Measurements from ENCODE around the gene TMEM271.

TMEM271 gene

DNA sequence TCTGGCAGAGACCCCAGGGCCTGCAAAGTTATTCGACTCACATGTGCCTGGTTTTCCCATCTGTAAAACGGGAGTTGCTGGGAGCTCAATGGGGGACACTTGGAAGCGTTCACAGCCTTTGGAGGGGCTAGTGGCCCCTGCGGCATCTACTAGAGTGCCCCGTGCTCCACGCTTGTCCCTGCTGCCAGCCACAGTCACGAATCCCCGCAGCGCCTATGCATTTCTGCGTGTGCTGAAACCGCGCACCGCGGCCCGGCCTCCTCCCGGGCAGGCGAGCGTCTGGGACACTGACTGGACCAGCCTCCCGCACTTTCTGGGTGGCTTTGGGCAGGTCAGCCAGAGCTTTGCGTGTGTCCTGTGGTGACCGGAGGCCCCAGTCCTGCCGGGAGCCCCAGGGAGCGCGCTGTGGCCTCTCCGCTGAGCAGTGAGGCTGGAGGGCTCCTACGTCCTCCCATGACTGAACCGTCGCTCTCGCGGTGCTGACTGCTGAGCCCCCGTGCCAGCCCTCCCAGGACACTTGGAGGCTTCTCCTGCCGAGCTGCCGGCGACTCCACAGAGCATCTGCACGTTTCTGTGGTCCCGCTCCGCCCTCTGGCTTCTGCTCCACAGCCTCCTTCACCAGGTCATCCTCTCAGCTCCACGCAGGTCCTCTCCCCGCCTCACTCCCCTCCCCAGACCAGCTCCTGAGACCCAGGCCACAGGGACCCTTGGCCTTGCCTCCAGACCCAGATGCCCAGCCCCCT is 40.7 kb downstream of the TMEM271 start:
- no peak for DNase-seq (ENCODE audit: extremely low read depth in 1 of 2, low read depth in 1 of 2)

DNA sequence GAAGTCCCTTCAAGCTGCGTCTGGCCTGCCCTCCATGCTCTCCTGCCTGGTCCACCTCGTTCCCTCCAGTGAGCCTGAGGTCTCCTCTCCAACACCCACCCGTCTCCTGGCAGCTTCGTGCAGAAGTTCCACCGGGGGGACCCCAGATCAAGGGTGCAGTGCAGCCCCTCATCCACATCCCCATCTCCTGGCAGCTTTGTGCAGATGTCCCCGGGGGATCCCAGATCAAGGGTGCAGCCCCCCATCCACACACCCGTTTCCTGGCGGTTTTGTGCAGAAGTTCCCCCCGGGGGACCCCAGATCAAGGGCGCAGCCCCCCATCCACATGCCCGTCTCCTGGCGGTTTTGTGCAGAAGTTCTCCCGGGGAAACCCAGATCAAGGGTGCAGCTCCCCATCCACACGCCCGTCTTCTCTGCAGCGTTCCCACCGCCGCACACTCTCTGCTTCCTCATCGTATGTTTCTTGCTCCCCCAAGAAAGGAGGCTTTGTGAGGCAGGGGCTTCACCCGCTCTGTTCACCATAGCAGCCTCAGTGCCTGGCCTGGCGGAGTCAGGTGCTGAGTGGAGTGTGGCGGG is 41.4 kb downstream of the TMEM271 start:
- DNase-seq (ENCODE audit: extremely low read depth in 1 of 2, low read depth in 1 of 2) = no peak

DNA sequence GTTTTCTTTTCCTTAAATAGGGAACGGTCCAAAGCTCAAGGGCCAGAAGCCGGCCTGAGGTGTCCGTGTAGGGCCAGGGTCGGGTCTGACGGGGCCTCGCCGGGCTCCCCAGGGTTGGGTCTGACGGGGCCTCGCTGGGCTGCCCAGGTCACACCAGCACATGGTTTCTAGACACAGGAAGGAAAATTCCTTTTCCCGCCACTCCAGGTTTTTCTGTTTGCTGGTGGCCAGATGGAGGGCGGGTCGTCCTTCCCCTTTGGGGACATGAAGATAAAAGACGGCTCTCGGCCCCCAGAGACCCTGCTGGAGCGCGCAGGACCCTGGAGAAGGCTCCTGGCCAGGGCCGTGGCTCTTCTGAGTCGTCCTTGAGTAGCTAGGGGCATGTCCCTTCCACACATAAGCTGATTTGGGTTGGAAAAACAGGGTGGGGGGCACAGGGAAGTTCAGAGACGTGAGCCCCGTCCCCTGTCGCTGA is 42.0 kb downstream of the TMEM271 start:
- DNase-seq (ENCODE audit: extremely low read depth in 1 of 2, low read depth in 1 of 2) = no peak

DNA sequence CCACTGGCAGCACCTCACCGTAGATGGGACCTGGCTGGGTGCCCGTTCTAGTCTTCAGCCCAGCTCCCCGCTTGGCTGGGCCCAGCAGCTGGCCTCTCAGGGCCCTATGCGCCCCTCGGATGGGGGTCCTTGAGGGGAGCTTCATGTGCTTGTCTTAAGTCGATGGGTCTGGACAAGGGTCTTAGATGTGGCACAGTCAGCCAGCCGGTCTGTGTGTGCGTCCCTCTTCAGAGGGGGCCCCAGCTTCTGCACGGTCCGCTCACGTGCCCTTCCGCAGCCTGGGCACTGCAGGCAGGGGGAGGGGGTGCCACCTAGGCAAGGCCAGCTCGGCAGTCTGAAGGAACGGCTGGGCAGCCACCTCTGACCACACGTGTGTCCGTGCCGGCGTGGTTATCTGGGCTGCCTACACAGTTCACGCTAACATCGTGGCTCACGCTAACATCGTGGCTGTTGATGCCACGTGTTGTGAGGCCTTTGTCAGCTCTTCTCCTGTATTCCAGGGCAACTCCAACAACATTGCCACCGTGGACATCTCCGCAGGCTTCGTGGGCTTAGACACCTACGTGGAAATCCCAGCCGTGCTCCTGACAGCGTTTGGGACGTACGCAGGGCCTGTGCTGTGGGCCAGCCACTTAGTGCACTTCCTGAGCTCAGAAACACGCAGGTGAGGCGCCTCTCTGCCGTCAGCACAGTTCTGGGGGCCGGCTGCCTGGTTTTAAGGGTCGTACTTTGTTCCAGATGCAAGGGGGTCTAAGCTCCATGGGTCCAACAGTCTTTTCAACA is 42.6 kb downstream of the TMEM271 start:
- no peak for DNase-seq (ENCODE audit: extremely low read depth in 1 of 2, low read depth in 1 of 2)

DNA sequence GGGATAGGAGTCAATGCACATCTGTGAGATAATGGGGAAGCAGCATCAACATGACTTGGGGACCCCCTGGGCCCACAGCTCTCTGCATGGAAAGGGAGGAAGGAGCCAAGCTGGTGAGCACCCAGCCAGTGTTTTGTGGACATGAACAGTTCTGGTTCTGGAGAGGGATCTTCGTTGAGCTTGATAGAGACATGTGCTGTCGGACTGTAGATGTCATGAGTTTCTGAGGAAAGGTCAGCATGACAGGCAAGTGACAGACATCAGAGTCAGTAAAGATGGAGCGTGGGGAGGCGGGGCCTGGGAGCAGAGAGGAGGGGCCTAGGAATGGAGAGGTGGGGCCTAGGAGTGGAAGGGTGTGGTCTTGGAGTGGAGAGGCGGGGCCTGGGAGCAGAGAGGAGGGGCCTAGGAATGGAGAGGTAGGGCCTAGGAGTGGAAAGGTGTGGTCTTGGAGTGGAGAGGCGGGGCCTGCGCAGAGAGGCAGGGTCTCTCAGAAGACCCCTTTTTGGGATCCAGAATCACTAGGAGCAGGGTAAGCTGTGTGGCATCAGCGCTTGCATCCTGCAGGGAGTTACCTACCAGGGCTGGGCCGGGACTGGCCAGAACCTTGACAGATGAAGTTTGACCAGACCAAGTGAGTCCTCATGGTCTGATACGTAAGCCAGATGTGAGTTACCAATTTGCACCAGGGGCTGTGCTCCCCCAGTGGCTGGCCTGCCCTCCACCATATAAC is 43.3 kb downstream of the TMEM271 start:
- DNase-seq (ENCODE audit: extremely low read depth in 1 of 2, low read depth in 1 of 2) = no peak

DNA sequence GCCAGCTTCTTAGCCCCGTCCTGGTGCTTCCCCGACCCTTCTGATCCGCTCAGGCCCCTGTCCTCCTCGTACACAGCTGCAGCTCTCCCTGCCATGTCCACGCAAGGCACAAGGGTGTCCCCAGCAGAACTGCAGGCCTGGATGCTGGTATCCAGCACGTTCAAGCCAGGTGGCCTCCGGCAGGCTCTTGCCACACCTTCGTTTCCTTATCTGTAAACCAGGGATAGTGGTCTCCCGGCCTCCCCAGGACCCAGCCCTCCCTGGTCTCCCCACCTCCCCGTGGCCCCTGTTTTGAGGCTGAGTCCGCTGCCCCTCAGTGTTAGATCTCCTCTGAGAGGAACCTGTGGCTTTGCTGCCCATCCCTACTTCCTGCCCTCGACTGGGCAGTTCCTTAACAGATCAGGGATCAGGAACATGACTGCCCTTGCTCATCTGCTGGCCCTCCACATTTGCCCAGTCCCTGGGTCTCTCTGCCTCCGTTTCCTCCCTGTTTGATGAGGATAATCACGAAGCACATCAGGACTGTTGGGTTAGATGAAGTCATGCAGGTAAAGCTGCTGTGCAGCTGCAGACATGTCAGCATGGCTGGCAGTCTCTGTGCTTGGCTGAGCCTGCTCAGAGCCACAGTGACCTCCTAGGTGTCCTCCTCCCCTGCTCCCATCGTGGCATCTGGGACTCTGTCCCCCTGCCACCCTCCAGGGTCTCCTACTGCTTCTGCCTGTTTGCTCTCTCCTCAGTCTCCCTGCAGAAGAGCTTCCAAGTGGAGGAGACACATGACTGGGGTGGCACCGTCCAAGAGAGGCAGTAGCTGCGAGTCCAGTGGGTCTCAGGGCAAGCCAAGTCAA is 44.2 kb downstream of the TMEM271 start:
- no peak for DNase-seq (ENCODE audit: extremely low read depth in 1 of 2, low read depth in 1 of 2)

DNA sequence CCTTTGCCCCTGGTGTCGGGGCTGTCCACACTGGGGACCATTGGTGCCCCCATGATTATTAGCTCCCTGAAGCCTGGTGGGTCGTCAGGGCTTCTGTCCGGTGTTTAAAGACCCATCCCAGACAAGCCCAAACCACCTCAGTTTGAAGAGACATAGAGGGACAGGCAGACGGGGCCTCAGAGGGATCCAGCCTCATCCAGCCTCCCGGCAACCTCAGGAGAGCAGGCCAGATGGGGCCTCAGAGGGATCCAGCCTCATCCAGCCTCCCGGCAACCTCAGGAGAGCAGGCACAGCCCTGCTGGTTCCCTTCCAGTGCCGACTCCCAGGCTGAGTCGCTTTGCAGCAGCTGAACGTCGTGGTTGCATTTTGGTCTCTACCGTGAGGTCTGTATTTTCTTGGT is 45.0 kb downstream of the TMEM271 start:
- DNase-seq (ENCODE audit: extremely low read depth in 1 of 2, low read depth in 1 of 2) = no peak

DNA sequence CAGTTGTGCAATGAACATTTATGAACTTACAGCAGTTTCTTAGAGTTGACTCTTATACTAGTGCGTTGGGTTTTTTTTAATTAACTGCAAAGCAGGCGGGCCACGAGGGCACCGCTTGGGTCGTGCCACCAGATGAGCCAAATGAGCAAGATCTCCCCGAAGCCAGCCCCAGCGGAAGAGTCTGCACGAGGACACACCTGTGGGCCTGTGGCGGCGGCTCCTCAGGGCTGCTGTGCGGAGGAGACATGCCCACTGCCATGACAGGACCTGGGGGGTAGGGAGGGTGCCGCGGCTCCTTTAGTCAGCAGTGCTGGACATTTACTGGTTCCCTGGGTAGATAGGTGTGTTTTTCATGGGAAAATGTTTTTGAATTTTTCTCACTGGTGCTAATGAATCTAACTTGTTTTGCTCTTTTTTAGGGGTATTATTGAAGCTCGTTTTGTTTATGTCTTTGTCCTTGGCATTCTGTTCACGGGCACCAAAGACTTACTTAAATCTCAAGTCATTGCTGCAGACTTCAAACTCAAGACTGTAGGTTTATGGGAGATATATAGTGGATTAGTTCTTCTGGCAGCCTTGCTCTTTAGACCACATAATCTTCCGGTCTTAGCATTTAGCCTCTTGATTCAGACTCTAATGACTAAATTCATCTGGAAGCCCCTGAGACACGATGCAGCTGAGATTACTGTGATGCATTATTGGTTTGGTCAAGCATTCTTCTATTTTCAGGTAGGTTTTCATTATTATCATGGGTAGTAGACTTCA is 45.9 kb downstream of the TMEM271 start:
- DNase-seq (ENCODE audit: extremely low read depth in 1 of 2, low read depth in 1 of 2) = no peak

DNA sequence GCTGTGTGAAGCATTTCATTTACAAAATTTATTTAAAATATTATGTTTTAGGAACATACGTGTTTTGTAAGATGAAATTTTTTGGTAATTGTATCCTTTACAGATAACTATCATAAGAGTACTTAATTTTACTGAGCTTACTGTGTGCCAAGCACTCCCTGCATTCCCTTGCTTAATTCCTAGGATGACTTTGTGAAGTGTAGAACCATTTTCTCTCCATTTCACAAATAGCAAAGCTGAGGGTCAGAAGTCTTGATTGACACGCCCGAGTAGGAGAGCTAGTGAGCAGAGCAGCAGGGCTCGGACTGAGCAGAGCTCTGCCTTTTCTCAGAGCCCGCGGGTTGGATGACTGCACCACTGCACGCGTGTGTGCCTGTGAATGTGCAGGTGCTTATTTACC is 46.5 kb downstream of the TMEM271 start:
- DNase-seq (ENCODE audit: extremely low read depth in 1 of 2, low read depth in 1 of 2) = no peak

DNA sequence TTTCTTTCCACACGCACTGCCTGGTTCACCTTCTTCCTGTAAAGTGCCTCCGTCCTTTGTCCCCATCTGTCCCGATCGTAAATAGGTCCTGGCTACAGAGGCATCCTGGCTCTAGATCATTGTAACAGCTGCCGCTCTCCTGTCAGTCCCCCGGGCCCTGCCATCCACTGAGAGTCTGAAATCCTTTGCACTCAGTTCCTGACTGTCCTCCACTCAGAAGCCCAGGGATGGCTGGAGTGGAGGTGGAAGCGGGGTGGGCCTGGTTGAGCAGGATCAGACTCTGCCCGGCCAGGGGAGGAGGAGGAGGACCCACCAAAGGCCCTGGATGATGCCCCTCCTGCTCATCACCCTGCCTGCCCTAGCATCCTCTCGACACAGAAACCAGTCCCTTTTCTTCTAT is 47.3 kb downstream of the TMEM271 start:
- DNase-seq (ENCODE audit: extremely low read depth in 1 of 2, low read depth in 1 of 2) = no peak

DNA sequence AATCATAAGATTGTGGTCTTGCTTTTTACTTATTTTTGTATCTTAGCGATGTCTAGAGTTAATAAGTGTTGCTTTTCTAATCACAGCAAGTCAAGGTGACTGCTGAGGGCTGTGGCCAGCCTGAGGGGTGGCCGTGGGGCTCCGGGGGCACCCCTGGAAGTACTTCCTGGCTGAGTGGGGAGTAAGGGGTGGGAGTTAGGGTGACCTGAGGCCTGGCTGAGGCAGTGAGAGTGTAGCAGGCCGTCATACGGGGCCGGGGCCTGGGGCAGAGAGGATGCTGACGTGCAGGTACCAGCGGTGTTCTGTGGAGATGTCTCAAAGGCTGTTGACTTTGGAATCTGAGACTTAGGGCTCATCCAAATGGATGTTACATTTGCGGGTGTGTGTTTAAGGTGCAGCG is 47.8 kb downstream of the TMEM271 start:
- DNase-seq (ENCODE audit: extremely low read depth in 1 of 2, low read depth in 1 of 2) = no peak

DNA sequence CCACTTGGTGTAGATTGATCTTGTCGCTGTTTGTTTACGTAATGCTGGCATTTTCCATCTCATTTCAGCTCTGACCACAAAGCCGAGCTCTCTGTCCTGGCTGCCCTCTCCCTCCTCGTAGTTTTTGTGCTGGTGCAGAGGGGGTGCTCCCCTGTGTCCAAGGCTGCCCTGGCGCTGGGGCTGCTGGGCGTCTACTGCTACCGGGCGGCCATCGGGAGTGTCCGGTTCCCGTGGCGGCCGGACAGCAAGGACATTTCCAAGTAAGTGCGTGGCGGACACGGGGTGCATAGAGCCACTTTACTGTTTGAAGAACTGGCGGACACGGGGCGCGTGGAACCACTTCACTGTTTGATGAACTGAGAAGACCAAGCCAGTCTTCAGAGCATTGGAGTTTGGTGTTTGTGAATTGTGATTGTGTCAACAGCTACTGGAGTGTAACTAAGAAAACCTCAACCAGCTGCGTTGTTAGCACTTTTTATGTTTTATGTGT is 49.1 kb downstream of the TMEM271 start:
- no peak for DNase-seq (ENCODE audit: extremely low read depth in 1 of 2, low read depth in 1 of 2)

DNA sequence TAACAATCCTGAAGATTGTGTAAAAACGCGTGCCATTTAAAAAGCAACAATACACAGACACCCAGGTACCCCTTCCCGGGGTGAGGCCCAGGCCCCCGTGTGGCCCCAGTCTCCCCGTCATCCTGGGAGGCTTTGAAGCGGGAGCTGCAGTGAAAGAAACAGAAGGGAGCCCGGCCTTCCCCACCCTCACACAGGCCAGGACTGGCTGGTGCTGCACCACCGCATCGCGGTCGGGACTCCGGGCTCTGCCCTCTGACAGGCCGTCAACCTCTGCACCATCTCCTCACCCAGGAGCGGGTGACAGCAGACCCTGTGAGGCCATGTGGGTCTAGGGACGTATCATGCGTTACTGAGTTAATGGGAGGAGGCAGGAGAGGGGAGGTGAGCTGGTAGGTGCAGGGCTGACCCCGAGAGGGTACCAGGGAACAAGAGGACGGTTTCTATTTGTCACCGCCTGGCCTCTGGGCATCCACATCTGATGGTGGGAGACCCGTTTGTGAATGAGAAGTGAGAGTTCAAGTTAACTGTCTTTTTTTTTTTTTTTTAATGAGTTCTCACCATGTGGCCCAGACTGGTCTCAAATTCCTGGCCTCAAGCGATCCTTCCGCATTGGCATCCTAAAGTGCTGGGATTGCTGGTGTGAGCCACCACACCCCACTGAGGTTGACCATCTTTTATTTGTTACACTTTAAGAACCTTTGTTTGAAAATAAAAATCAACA is 49.7 kb downstream of the TMEM271 start:
- no peak for DNase-seq (ENCODE audit: extremely low read depth in 1 of 2, low read depth in 1 of 2)

DNA sequence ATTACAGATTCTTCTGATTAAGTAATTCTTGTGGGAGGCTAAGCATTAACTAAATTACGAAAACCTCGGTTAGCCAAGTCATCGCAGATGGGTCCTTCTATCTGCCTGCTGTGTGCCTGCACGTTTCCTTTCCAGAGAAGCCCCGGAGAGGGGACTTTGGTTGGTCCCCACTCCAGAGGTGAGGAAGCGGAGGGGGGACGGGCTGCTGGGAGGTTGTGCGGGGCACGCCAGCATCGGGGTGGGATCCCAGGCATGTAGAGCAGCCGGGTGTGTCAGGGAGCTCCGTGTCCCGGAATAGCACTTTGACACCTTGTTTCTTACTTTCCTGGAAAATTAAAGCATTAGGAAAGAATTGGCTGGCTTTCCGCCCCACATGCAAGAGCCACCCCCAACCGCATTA is 50.4 kb downstream of the TMEM271 start:
- no peak for DNase-seq (ENCODE audit: extremely low read depth in 1 of 2, low read depth in 1 of 2)

DNA sequence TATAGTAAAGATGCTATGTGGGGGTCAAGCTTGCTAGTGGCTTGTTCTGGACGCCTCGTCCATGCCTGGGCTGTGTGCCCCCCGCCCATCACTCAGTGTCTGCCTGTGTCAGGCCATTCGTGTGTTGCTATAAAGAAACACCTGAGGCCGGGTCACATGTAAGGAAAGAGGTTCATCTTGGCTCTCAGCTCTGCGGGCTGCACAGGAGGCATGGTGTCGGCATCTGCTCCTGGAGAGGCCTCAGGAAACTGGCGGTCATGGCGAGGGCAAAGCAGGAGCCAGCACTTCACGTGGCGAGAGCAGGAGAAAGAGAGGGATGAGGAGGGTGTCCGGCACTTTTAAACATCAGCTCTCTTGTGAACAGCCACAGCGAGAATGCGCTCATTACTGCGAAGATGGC is 51.9 kb downstream of the TMEM271 start:
- no peak for DNase-seq (ENCODE audit: extremely low read depth in 1 of 2, low read depth in 1 of 2)
